Neural cell (in vitro differentiated cells): ENCODE measurements around the gene RRBP1. TPM values are rescaled to one million over a fixed set of nuclear protein-coding genes. Genes with fewer than 3 reads are reported as not detected.

Experiments
- H2AFZ ChIP-seq: fragments of 200-600, 300-800 bp; sonication (generic), shearing (Covaris generic); 2 replicates; pipeline ENCODE4 v1.6.0; 2014; ENCODE audit warnings: low read depth, mild to moderate bottlenecking, antibody characterized with exemption, low read length, moderate library complexity
- H3F3A ChIP-seq: fragments of 200-600 bp; shearing (Covaris generic); 2 replicates; pipeline ENCODE4 v1.6.1; 2016; ENCODE audit warnings: mild to moderate bottlenecking, moderate library complexity, mixed read lengths, antibody characterized with exemption, low read length; ENCODE audit not compliant: insufficient read depth, poor library complexity, severe bottlenecking
- H3K27ac ChIP-seq: fragments of 200-600, 300-800 bp; sonication (generic), shearing (Covaris generic); 2 replicates; pipeline ENCODE4 v1.5.1; 2014; ENCODE audit warnings: mild to moderate bottlenecking, low read length, moderate library complexity
- H3K27me3 ChIP-seq: fragments of 300-800, 200-600 bp; sonication (generic), shearing (Covaris generic); 2 replicates; pipeline ENCODE4 v1.6.0; 2014; ENCODE audit warnings: mild to moderate bottlenecking, low read depth, low read length, moderate library complexity; ENCODE audit not compliant: insufficient read depth
- H3K36me3 ChIP-seq: fragments of 300-800, 200-600 bp; sonication (generic), shearing (Covaris generic); 2 replicates; pipeline ENCODE4 v1.5.1; 2014; ENCODE audit warnings: mild to moderate bottlenecking, antibody characterized with exemption, low read length, moderate library complexity; ENCODE audit not compliant: insufficient read depth
- H3K4me2 ChIP-seq: fragments of 300-800, 200-600 bp; sonication (generic), shearing (Covaris generic); 2 replicates; pipeline ENCODE4 v1.6.0; 2014; ENCODE audit warnings: mild to moderate bottlenecking, low read length
- H3K4me3 ChIP-seq: fragments of 300-800, 200-600 bp; sonication (generic), shearing (Covaris generic); 2 replicates; pipeline ENCODE4 v1.5.1; 2014; ENCODE audit warnings: mild to moderate bottlenecking, low read length, moderate library complexity
- H3K79me2 ChIP-seq: fragments of 200-600 bp; shearing (Covaris generic); replicated peaks from 2 replicates; pipeline ENCODE4 v1.6.0; 2014; ENCODE audit warnings: mild to moderate bottlenecking, low read length, moderate library complexity; ENCODE audit not compliant: insufficient read depth
- H3K9ac ChIP-seq: fragments of 300-800, 200-600 bp; sonication (generic), shearing (Covaris generic); 2 replicates; pipeline ENCODE4 v1.6.1; 2016; ENCODE audit warnings: mild to moderate bottlenecking, low read length, mixed read lengths
- H3K9me2 ChIP-seq: fragments of 200-600 bp; shearing (Covaris generic); 2 replicates; pipeline ENCODE4 v1.6.1; 2016; ENCODE audit warnings: mild to moderate bottlenecking, low read length, mixed read lengths; ENCODE audit not compliant: insufficient read depth
- H3K9me3 ChIP-seq: fragments of 200-600, 300-800 bp; sonication (generic), shearing (Covaris generic); 2 replicates; pipeline ENCODE4 v1.6.1; 2016; ENCODE audit warnings: mild to moderate bottlenecking, mixed run types, low read length, moderate library complexity, mixed read lengths
- H4K20me1 ChIP-seq: fragments of 200-600 bp; shearing (Covaris generic); 2 replicates; pipeline ENCODE4 v1.6.1; 2016; ENCODE audit warnings: mild to moderate bottlenecking, mixed run types; ENCODE audit not compliant: insufficient read depth
- EP300 ChIP-seq: fragments of 450-650 bp; conservative IDR thresholded peaks from 2 replicates; pipeline ENCODE4 v1.6.1; 2014; ENCODE audit warnings: antibody characterized with exemption, mild to moderate bottlenecking, moderate library complexity; ENCODE audit not compliant: poor library complexity, severe bottlenecking
- EZH2 ChIP-seq: fragments of 200-600, 300-800 bp; shearing (Covaris generic), sonication (generic); IDR thresholded peaks from 2 replicates; pipeline ENCODE4 v1.6.1; 2014; ENCODE audit warnings: antibody characterized with exemption, low read length, borderline replicate concordance, mild to moderate bottlenecking; ENCODE audit not compliant: insufficient read depth, poor library complexity, severe bottlenecking
- MXI1 ChIP-seq: fragments of 450-650 bp; conservative IDR thresholded peaks from 2 replicates; pipeline ENCODE4 v1.6.1; 2014; ENCODE audit warnings: antibody characterized with exemption, mild to moderate bottlenecking; ENCODE audit not compliant: poor library complexity, severe bottlenecking
- POLR2AphosphoS5 ChIP-seq: IDR thresholded peaks from 2 replicates; pipeline ENCODE4 v1.6.1; 2012
- RAD21 ChIP-seq: fragments of 450-650 bp; conservative IDR thresholded peaks from 2 replicates; pipeline ENCODE4 v1.6.1; 2014; ENCODE audit warnings: antibody characterized with exemption, mild to moderate bottlenecking, moderate library complexity
- SMC3 ChIP-seq: fragments of 450-650 bp; conservative IDR thresholded peaks from 2 replicates; pipeline ENCODE4 v1.6.1; 2014; ENCODE audit warnings: antibody characterized with exemption, mild to moderate bottlenecking, moderate library complexity; ENCODE audit not compliant: poor library complexity
- TAF1 ChIP-seq: IDR thresholded peaks from 2 replicates; pipeline ENCODE4 v1.6.1; 2012; ENCODE audit warnings: low read depth
- polyA plus RNA-seq: library from polyadenylated mRNA; depleted of rRNA; stranded (reverse); fragments of >200 nt; gene quantifications from 2 replicates; pipeline ENCODE4 v1.2.3, GENCODE V29; 2014
- TF ChIP-seq, protein P1 (sequence below): fragments of 450-650 bp; IDR thresholded peaks from 2 replicates; pipeline ENCODE4 v1.5.1; 2014; ENCODE audit warnings: antibody characterized with exemption, mild to moderate bottlenecking, moderate library complexity; ENCODE audit not compliant: poor library complexity, severe bottlenecking
- TF ChIP-seq, protein P2 (sequence below): IDR thresholded peaks from 2 replicates; pipeline ENCODE4 v1.6.1; 2012; ENCODE audit warnings: borderline replicate concordance

The RRBP1 gene
- polyA plus RNA-seq, 1 donor from 2014 or later = 2.2 TPM

DNA sequence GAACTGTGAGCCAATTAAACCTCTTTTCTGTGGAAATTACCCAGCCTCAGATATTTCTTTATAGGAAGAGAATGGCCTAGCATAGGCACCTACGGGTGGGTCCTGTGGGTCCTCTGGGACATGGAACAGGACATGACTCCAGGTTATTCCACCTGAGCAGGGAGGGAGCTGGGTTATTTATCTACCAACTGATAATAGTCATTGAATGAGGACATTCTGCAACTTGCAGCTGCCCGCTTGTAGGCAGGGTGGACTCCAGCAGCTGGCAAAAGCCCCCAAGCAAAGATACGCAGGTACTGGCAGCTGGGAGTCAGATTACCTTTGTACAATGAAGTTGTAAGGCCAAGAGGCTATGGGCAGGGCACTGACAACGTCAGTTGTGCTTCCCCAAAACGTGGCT, 16.3 kb upstream of the RRBP1 start:
- Histone ChIP-seq H3K9ac (no peak overlapping the region), H3K9me3 (peaks cover 3% of the 10 kb centered on the region), H3K27ac (no peak overlapping the region), H3K79me2 (no peaks in the 10 kb centered on the region), H3K9me2 (no peaks in the 10 kb centered on the region), H2AFZ (no peak overlapping the region), H3F3A (no peaks in the 10 kb centered on the region), H4K20me1 (no peaks in the 10 kb centered on the region), H3K36me3 (no peaks in the 10 kb centered on the region), H3K27me3 (no peaks in the 10 kb centered on the region), H3K4me3 (no peak overlapping the region), H3K4me2 (no peak overlapping the region)
- TF ChIP-seq, protein P1, sequence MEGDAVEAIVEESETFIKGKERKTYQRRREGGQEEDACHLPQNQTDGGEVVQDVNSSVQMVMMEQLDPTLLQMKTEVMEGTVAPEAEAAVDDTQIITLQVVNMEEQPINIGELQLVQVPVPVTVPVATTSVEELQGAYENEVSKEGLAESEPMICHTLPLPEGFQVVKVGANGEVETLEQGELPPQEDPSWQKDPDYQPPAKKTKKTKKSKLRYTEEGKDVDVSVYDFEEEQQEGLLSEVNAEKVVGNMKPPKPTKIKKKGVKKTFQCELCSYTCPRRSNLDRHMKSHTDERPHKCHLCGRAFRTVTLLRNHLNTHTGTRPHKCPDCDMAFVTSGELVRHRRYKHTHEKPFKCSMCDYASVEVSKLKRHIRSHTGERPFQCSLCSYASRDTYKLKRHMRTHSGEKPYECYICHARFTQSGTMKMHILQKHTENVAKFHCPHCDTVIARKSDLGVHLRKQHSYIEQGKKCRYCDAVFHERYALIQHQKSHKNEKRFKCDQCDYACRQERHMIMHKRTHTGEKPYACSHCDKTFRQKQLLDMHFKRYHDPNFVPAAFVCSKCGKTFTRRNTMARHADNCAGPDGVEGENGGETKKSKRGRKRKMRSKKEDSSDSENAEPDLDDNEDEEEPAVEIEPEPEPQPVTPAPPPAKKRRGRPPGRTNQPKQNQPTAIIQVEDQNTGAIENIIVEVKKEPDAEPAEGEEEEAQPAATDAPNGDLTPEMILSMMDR = no peak
- TF ChIP-seq MXI1 (no peak), TAF1 (no peak)
- TF ChIP-seq, protein P2, sequence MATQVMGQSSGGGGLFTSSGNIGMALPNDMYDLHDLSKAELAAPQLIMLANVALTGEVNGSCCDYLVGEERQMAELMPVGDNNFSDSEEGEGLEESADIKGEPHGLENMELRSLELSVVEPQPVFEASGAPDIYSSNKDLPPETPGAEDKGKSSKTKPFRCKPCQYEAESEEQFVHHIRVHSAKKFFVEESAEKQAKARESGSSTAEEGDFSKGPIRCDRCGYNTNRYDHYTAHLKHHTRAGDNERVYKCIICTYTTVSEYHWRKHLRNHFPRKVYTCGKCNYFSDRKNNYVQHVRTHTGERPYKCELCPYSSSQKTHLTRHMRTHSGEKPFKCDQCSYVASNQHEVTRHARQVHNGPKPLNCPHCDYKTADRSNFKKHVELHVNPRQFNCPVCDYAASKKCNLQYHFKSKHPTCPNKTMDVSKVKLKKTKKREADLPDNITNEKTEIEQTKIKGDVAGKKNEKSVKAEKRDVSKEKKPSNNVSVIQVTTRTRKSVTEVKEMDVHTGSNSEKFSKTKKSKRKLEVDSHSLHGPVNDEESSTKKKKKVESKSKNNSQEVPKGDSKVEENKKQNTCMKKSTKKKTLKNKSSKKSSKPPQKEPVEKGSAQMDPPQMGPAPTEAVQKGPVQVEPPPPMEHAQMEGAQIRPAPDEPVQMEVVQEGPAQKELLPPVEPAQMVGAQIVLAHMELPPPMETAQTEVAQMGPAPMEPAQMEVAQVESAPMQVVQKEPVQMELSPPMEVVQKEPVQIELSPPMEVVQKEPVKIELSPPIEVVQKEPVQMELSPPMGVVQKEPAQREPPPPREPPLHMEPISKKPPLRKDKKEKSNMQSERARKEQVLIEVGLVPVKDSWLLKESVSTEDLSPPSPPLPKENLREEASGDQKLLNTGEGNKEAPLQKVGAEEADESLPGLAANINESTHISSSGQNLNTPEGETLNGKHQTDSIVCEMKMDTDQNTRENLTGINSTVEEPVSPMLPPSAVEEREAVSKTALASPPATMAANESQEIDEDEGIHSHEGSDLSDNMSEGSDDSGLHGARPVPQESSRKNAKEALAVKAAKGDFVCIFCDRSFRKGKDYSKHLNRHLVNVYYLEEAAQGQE = no peak

DNA sequence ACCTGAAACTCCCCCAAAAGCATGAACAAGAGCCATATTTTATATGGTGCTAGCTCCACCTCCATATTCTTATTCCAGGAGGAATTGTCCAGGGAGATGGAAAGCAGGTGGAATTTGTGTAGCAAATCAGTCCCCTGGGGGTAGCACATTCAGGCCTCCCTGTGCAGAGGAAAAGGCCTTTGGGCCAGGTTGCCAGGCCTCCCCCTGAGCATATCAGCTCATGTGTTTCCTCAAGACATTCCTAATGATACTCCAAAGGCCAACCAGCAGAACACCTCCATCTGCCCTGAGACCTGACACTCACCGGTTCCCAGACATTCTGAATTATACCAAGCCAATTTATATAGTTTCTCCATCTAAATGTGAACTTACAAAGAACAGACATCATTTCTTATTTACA, 15.1 kb upstream of the RRBP1 start:
- no peak overlapping the region for H3K4me3 ChIP-seq
- H3K27ac ChIP-seq = no peak overlapping the region
- no peak overlapping the region for H3K4me2 ChIP-seq
- TF ChIP-seq MXI1 = no peak
- no peak for TF ChIP-seq SMC3
- no peak for TF ChIP-seq EZH2
- TF ChIP-seq EP300 = no peak
- TF ChIP-seq TAF1 = no peak
- TF ChIP-seq, protein P2 = no peak
- no peak for TF ChIP-seq POLR2AphosphoS5
- no peak for TF ChIP-seq RAD21
- TF ChIP-seq, protein P1 = no peak
- H3K27me3 ChIP-seq = no peaks in the 10 kb centered on the region
- no peaks in the 10 kb centered on the region for H3K79me2 ChIP-seq
- H3K36me3 ChIP-seq = no peaks in the 10 kb centered on the region
- H3K9me2 ChIP-seq = no peaks in the 10 kb centered on the region
- H3K9ac ChIP-seq = no peak overlapping the region
- H2AFZ ChIP-seq = no peak overlapping the region
- no peaks in the 10 kb centered on the region for H3F3A ChIP-seq
- H4K20me1 ChIP-seq = no peaks in the 10 kb centered on the region
- H3K9me3 ChIP-seq = peaks cover 3% of the 10 kb centered on the region
